GM21390 (cell line): ENCODE data around the gene PRR5L.

Experiments used
- ATAC-seq: cut with Tn5 transposase; IDR thresholded peaks from one replicate; pipeline ENCODE4 v1.9.1; 2021; ENCODE audit not compliant: unreplicated experiment

The PRR5L gene

DNA sequence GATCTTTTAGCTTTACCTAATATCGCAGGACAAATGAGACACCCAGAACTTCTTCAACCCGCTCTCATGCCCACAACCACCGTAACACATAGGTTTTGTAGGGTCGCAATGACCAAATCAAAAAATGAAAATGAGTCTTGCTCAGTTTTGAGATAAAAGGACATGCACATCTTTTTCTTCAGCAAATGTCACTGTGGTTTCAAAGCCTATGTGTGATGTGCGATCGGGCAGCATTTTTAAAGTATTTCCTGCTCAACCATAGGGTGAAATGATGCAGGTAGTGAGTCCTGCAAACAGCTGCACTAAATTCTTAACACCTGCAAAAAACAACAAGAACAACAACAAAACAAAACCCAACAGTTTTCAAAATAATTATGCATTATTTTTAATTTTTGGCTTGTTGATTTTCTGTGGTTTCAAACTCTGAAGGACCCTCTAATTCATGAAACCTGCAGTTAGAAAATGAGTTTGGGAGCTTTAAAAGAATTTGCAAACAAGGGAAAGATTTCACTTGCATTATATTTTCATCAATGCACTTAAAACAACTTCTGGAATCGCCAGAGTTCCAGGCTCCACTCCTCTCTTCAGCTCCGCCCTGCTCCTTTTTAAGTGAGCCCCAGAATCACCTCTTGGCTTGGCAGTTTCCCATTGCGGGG, 79.4 kb downstream of the PRR5L start:
- ATAC-seq = no peak

DNA sequence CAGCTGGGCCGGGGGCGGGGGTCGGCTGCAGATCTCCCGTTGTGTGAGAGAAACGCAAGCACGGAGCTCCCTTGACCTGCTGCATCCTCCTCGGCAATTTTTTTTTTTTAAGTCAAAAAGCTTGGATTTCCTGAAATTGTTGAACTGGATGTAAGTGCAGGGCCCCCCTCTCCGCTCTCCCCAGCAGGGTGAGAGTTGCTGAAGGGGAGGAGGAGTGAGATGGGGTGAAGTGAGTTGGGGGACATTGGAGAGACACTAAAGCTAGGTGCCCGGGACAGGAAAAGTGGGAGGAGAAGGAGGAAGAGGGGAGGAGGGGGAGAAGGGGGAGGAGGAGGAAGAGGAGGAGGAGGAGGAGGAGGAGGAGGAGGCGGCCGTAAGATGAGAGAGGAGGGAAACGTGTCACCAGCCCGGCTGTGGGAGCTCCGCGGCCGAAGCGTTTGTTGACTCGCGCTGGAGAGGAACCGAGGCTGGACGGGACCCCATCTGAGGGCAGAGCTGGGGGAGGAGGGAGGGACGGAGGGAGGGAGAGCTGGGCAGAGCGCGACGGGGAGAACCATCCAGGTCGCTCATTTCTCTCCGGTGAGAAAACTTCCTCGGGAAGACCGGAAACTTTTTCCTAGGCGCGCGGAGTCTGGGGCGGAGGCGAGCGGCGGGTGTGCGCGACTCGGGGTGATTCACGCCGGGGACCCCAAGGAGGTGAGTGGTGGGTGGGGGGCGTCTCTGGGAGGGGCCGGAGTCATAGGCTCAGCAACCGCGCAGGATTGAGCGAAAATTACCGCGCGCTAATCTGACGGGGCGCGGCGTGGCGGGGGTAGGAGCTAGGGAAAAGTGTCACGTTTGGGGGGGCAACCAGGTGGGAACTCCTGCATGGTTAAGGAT, 80.2 kb downstream of the PRR5L start:
- no peak for ATAC-seq

DNA sequence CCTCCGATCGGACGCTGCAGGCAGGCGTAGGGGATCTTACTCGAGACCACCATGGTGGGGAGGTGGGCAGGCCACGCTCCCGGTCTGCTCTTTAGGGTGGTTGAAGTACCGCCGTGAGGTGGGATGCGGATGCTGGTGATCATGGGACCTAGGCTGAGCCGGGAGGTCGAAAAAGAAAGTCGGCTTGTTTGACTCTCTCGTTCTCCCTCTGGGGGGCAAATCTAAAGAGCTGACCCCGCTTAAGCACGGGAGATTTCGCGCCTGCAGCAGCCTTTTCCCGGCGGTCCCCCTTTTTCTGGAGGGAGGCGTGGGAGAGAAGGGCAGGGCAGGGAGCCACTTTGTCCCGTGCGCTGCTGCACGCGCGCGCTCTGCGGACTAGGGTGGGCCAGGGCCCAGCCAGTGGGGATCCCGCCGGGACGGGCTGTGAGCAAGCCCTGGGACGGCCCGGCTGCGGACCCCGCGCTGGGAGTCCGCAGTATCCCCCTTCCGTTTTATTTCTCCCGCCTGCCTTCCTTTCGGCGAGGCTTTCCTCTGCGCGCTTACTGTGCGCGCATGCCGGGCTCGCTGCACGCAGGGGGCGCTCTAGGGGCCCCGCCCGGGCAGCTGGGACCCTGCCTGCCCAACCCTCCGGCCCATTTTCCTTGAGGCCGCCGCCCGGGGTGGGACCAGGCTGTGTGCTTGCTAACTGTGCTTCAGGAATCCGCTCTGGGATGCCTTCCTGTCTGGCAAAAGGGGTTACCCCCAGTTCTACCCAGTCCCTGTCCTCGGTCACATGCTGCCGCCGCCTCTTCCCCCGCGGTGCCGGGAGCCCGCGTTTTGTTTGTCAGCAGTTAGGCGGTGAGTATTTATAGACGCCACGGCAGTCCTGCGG, 81.0 kb downstream of the PRR5L start:
- ATAC-seq = peak; percentile 66

DNA sequence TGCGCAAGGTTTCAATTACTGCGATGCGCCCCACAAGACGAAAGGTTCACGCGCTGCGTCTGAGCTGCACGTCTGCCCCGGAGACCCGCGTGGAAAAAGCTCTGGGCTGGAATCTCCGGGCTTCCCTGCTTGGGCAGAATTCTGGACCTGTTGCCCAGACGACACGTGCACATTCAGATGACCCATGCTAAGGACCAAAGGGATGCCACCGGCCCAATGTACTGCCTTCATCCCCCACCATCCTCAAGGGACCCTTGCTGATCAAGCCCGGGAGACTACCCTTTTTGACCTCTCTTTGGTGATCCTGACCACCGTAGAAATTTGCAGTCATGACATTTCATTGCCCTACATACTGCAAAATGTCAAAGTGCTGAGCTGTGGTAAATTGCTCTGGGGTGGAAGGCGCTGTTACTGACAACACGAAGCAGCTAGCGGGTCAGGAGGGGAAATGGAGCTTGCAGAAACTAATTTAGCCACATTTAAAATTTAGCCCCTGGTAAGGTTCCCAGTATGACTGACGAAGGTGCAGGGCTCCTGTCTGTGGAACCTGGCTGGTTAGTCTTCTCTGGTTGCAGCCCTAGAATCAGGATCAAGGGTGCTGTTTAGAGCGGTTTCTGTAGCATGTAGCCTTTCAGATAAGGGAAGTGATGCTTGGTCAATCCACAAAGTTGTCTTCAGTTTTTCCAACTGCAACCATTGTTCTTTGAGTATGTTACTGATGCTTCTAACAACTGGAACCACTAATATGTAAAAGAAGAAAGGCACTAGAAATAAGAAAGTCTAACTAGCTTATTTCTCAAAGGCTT, 81.9 kb downstream of the PRR5L start:
- no peak for ATAC-seq

DNA sequence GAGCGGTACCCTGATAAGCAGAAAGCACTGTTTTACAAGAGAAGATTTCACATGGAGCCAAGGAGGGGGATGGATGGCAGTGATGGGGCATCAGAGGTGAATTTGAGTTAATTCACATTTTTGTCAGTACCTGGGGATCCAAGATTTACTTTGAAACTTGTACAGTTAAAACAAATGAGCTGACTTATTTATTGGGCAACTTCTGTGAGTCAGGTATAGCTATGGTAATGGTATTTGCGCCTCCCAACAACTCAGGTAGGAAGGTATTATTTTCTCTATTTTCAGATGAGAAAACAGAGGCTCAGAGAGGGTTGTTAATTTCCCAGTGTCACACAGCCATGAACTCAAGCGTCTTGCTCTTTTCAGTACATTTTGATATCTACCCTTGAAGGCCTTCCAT, 83.6 kb downstream of the PRR5L start:
- ATAC-seq = no peak

DNA sequence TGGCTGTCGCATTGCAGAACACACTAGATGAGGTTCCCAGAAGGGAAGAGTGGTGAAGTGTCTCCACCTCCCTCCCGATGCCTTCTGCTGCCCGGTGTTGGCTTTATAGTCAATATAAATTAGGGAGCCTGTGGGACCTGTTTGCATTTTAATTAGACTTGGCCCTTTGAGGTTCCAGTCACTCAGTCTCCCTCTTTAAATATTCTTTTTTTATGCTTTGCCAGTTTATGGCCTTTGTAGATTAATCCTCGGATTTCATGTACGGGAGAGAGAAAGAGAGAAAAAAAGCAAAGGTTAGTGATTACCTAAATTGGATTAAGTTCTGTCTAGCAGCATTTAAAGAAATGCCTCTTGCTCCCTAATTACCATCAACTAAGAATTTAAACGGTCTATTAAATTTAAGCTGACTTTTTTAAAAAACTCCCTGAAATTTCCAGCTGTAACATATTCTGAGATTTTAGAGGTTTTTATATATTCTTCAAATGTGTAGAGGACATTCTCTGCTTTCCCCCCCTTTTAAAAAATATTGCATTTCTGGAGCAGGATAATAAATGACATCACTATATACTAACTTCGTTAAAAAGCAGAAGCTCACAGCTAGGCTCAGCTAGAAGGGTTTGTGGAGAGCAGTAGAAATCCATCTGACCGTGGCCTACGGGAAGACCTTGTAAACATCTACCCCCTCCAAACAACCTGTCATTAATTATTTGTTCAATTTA, 84.4 kb downstream of the PRR5L start:
- ATAC-seq = no peak

DNA sequence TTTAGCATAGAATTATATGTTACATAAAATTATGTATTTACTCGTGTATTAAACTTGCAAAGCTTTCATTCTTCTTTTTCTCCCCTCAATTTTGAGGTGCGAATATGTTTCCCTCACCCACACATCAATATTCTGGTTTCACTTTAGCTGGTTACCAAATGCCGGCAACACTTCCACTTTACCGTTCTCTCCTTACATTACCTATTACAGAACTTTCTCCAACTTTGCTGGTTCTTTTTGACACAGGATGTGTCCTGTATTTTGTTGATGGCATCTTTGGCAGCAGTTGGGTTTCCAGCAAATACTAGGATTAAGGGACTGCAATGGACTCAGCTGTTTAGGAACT, 84.9 kb downstream of the PRR5L start:
- no peak for ATAC-seq

DNA sequence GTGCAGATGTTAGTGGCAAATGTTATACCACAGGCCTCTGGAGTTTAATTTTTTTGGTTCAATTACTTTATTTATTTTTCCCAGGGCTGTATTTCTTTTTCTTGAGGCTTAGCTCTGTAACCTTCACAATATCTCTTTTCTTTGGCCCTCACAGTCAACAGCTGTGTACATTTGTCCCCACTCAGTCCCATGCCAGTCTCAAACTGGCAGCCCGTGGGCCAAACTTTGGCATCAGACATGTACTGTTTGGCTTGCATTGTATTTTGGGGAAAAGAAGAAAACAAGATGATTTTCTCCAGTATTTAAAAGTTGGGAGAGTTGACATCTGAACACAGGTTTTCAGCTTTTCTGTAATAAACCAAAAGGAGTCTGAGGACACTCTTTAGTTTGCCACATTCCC, 87.1 kb downstream of the PRR5L start:
- ATAC-seq = no peak

DNA sequence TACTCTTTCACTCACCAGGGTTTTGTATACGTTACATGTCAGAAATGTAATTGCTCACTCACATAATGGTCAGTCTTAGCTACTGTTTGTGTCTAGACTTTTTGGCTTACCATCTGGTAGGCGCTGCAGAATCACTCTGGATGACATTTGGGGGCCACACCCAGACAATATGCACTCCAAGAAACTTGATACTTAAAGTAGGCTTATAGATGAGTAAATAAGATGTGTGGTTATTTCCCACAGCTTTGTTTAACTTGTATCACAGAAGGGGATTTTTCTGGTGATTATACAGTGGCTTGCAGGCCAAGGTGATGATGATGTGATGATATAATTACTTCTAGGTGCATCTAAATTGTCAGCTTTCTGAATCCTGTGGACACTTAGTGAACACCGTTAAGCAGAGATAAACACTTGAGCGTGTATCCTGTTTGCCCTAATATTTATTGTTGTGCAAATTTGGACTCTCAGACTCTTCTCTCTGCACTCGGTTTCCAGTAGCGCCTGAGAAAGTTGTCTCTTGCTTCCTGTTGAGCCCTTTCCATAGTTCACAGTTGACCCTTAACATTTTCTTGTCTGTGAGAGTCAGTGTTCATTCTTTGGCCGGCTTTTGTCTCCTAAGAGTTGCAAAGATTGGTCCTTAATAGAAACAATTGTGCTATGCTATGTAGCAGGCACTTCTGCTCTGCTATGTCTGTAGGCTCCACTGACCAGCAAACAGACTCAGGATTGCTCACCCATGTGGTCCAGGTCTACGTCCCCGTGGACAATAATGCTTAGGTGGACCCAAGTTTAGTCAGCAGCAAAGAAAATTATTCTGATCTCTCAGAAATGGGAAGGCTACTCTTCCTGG, 89.3 kb downstream of the PRR5L start:
- no peak for ATAC-seq

DNA sequence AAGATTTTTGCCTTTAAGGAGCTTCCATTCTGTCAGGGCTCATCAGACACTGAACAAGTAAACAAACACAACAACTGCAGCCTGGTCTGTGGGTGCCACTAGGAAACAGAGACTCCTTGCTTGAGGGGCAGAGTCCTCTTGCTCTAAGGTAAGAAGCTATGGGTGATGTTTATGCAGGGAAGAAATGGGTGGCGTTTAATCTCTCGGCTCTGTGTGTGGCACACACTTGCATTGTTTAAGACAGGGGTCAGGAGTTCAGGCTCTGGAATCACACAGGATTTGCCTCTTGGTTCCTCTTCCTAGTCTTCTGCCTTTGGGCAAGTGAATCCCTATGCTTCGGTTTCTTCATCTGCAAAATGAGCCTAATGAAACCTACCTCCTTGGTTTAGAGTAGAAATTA, 90.3 kb downstream of the PRR5L start:
- ATAC-seq = no peak

DNA sequence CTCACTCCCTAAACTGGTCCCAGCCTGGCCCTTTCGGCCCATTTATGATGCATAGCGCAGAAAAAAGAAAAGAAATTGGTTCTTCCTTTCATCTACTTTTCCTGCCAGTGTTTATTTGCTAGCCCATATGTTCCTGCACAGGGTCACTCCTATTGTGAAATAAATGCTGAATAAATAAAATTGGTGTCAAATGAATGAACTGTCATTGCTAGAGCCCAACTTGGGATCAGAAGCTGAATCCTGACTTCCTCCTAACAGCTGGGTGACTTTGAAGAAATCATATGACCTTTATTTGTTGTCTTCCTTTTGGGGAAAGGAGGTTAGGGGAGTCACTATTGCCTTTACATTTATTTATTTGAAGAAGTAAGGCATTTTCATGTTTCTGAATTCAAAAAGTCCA, 92.0 kb downstream of the PRR5L start:
- no peak for ATAC-seq

DNA sequence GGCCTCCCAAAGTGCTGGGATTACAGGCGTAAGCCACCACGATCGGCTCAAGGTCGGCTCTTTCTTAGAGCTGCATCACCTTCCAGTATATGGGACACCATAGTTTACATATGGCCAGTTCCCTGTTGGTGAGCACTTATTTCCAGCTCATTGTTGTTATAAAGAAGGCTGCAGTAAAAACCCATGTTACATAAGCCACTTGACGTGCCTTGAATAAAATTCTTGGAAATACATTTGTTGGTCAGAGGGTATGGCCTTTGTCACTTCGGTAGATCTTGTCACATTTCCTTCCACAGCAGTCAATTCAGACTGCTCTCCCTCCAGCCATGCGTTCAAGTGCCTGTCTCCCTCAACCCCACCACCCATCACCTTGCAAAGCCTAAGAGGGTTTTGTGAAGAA, 92.9 kb downstream of the PRR5L start:
- no peak for ATAC-seq

DNA sequence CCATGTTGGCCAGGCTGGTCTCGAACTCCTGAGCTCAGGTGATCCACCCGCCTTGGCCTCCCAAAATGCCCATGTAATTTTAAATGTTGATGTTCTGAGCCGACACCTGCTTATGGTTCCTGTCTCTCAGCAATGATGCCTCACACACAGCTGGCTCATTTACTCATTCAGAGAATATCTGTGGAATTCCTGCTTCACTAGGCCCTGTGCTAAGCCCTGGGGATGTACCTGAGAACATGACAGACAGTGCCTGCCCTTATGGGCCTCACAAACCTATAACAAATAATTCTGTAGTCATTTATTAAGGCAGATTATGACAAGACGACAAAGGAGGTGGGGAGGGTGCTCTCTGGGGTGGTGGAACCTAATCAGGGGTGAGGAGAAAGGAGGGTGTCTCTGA, 93.7 kb downstream of the PRR5L start:
- ATAC-seq = no peak

DNA sequence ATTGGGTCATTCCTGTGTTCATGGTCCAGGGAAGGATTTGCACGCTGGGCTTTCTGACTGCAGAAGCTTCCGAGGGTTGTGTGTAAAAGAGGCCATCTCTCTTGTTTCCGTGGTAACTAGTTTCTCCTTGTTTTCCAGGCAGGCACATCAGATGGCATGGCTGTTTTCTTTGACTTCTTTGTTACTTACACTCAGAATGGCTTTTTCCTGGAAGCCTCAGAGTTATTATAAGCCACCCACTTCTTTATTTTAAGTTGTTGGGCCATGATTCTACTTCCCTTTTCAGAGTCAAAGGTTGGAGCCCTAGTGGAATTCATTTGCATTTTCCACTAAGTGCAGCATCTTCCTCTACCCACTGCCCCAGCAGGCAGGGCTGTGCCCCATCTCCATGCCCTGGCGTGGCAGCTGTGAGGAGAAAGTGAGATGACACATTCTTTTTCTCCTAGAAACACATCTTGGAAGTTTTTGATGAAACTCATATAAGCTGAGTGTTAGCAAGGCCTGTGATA, 94.9 kb downstream of the PRR5L start:
- ATAC-seq = no peak

DNA sequence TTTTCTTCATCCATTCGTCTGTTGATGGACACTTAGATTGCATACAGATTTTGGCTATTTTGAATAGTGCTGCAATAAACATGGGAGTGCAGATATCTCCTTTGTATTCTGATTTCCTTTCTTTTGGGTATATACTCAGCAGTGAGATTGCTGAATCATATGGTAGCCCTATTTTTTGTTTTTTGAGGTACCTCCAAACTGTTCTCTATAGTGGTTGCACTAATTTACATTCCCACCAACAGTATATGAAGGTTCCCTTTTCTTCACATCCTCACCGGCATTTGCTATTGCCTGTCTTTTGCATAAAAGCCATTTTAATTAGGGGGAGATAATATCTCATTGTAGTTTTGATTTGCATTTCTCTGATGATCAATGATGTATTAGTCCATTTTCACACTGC, 96.1 kb downstream of the PRR5L start:
- no peak for ATAC-seq

DNA sequence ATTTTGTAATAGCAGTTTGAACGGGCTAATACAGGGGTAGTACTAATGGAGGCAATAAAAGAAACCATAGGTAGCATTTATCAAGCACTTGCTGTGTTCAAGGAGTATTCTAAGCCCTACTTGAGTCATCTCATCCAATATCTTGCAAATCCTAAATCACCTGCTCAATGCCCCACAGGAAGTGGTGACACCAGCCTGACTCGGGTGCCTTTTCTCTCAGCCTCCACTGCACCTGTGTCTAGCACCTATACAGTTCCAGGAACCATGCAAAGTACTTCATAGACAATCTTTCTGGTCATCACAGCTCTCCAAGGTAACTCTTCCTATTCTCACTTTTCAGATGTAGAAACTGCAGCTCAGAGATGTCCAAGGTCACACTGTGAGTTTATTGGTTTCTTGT, 98.0 kb downstream of the PRR5L start:
- ATAC-seq = no peak

DNA sequence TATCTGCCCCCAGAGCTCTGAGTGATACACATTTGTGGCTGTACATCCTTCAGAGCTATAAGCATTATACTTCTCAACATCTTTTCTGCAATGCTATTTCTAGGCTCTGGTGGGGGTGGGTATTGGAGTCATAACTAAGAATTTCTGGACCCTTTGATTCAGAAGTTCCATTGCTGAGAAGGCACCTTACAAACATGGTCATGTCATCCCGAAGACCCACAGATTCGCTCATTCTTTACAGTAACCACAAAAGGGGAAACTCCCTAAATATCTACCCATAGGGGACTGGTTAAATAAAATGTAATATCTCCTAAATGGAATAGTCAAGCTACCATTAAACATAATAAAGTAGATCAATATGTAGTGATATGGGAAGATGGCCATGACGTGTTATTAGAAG, 98.8 kb downstream of the PRR5L start:
- no peak for ATAC-seq

DNA sequence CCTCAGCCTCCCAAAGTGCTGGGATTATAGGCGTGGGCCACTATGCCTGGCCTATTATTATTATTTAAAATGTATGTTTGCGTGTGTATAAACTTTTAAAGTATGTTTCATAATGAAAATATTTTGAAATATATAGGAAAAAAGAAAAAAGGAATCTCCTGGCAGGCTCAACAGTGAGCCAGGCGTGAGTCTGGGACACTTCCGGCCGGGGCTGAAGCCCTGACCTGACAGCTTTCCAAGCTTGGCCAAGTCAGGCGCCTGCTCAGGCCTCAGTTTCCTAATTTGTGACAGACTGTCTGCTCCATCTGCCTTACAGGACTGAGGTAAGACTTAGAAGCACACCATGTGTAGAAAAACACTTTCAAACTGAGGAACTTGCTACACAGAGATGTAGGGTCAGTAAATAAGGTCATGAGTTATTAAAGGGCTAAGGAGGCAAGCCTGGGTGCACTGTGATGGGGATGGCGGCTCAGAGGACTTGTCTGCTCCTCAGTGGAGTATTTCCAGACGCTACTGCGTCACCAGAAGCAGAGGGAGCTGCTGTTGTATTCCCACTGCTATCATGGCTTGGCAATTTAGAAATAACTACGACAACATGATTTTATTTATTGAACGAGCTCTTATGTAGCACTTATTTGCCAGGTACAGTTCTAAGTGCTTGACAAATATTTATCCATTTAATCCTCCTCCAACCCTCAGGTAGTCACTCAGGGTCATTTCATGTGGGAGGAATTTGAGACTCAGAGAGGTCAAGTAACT, 100.1 kb downstream of the PRR5L start:
- no peak for ATAC-seq
